Pancreas (tissue), 10 donors: ENCODE results near the gene LATS1. TPM values are rescaled to one million over a fixed set of nuclear protein-coding genes. Genes with fewer than 3 reads are reported as not detected.

Experiments used
- ATAC-seq, 4 donors: fragments of 200-7000 bp; cut with Tn5 transposase; one replicate each; pipeline versions ENCODE4 v1.8.0 to v1.9.1; 2020; ENCODE audit warnings: mild to moderate bottlenecking in 4 of 4, moderate library complexity in 4 of 4
- DNase-seq, 6 donors: peaks; one replicate each; pipeline ENCODE4 v3.0.0-alpha.2; 2020
- FAIRE-seq: peaks from 2 replicates; lab custom pipeline; 2012; peaks lifted over from hg19 to GRCh38; lab: Jason Lieb, UNC
- H3K27ac ChIP-seq, 4 donors: fragments of 200-600 bp; sonication (generic); 1 replicate in 3 of 4; 2 replicates in 1 of 4; pipeline versions ENCODE4 v1.5.0 to v1.8.0; 2020
- H3K27me3 ChIP-seq, 4 donors: fragments of 200-600 bp; one replicate each; pipeline ENCODE4 v1.8.0; 2021
- H3K36me3 ChIP-seq, 3 donors: fragments of 200-600 bp; sonication (generic) in 1 of 3; one replicate each; pipeline versions ENCODE4 v1.5.0 to v1.8.0; 2020 to 2021
- H3K4me1 ChIP-seq, 3 donors: fragments of 200-600 bp; one replicate each; pipeline ENCODE4 v1.8.0; 2021
- H3K4me3 ChIP-seq, 4 donors: fragments of 200-600 bp; sonication (generic) in 2 of 4; one replicate each; pipeline versions ENCODE4 v1.5.0 to v1.8.0; 2020 to 2021
- H3K9me3 ChIP-seq, 4 donors: fragments of 200-600 bp; one replicate each; pipeline ENCODE4 v1.8.0; 2021
- CTCF ChIP-seq, 4 donors: fragments of 200-600 bp; sonication (generic) in 3 of 4; IDR thresholded peaks; one replicate each; pipeline versions ENCODE4 v1.5.0 to v1.8.0; 2021; ENCODE audit warnings: antibody characterized with exemption in 4 of 4
- WGBS, 2 donors: extraction: QIAGEN DNeasy Blood & Tissue Kit; methylation state at CpG; one replicate each; pipeline ENCODE4 v1.1.7; 2013; 5-methylcytosine and 5-hydroxymethylcytosine counted together
- intact Hi-C, 3 donors: fragments of 100-400 bp; cut with DNase I; formaldehyde crosslinking; loops; one replicate each; pipeline versions ENCODE4 v1.11.1 to v1.14.2; 2022
- polyA plus RNA-seq, 2 donors: library from polyadenylated mRNA; stranded (reverse); fragments of 200-250 nt; gene quantifications; one replicate each; pipeline ENCODE4 v1.2.3, GENCODE V29; 2013
- total RNA-seq, 6 donors: library from RNA; stranded (reverse); fragmentation: NEBNext Ultra II Directional in 4 of 6; extraction: Animal tissue kit (Norgen Biotek cat#: 25700) in 4 of 6; gene quantifications; one replicate each; pipeline versions ENCODE4 v1.2.1 to v1.2.4, GENCODE V29; 2021 to 2023
- donor health status: healthy with polysubstance abuse.
- donor health status: DM: no; HTN: no; CAD: no; lungs with moderate emphysema.
- donor health status: DM: no; HTN: no; CAD: no.
- donor health status: control.
- donor health status: control.
- donor health status: Bipolar disorder and iron deficiency.
- donor health status: DM: yes; HTN: yes; CAD: no.
- donor health status: DM: no; HTN: no; CAD: no.
- donor health status: DM: no; HTN: no; CAD: no.
- donor health status: DM: yes; HTN: yes; CAD: no.

Gene LATS1
- total and polyA plus RNA-seq, 8 donors = 5.2 to 17.4 (median 8.9) TPM

DNA sequence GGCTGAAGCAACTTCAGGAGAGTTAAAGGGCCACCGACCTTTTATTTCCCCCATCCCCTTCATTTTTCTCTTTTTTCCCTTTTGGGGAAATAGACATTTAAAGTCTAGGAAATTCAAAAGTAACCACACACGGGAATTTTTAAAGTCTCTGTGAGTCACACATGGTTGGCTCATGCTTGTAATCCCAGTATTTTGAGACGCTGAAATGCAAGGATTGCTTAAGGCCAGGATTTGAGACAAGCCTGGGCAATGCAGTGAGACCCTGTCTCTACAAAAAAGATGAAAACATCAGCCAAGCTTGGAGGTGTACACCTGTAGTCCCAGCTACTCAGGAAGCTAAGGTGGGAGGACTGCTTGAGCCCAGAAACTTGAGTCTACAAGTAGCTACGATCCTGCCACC is 103.6 kb downstream of the LATS1 start:
- Histone ChIP-seq H3K36me3 (no peaks in the 10 kb centered on the region), H3K9me3 (no peaks in the 10 kb centered on the region), H3K27me3 (no peaks in the 10 kb centered on the region), H3K4me3 (no peak overlapping the region), H3K4me1 (no peaks in the 10 kb centered on the region), H3K27ac (no peak overlapping the region)
- 93 to 94% methylated on average over 4 of the region's 4 CpGs for WGBS, 2 donors
- DNase-seq (no peak), ATAC-seq (no peak), FAIRE-seq (no peak)
- TF ChIP-seq CTCF (IDR thresholded peaks at IDR 0.05) = no peak
- intact Hi-C loops = no loop called here

DNA sequence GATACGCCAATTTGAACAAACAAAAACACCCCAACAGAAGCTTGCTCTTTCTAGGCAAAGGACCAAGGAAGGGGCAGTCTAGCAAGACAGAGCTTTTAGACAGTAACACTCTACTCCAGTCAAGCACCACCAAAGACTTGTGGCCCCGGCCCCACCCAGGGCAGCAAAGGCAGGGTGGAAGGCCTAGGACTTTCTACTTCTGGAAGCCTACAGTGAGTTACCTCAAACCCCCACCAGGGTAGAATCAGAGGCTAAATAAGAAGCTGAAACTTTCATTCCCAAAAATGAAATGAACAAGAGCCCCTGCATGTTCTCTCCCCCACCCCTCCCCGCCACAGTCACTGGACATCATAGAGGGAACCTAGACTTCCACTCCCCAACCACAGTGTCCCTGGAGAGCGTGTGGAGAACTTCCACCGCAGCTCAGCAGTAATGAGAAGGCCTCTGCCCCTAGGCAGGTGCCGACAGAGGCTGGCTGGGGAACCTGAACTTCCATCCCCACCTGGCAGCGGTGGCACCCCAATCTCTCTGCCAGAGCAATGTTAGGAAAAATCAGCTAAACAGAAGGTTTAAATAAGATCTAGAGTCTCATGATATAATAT is 109.4 kb downstream of the LATS1 start:
- Histone ChIP-seq H3K27ac (no peak overlapping the region), H3K9me3 (no peaks in the 10 kb centered on the region), H3K36me3 (no peaks in the 10 kb centered on the region), H3K4me1 (no peaks in the 10 kb centered on the region), H3K4me3 (no peak overlapping the region), H3K27me3 (no peaks in the 10 kb centered on the region)
- no peak for FAIRE-seq
- DNase-seq = no peak
- intact Hi-C loops = no loop called here
- 92 to 96% methylated on average over 7 of the region's 7 CpGs for WGBS, 2 donors
- no peak for TF ChIP-seq CTCF (IDR thresholded peaks at IDR 0.05)
- ATAC-seq = no peak

Other genes starting within 250 kb of the LATS1 start
- gene ZC3H12D, start 233.1 kb downstream of the LATS1 start, total RNA-seq = 1 to 10 TPM in 1 of 6 donors, under 1 TPM in 5; 0.08 to 1.1 (median 0.56) TPM
- under 1 TPM; 0.16 to 0.23 TPM for gene ZC3H12D, start 233.1 kb downstream of the LATS1 start, polyA plus RNA-seq
- gene PPIL4, start 172.1 kb downstream of the LATS1 start, total RNA-seq = 10 to 100 TPM in 2 of 6 donors, 1 to 10 TPM in 4; 6.5 to 13.4 (median 8.0) TPM
- 10 to 100 TPM in 1 of 2 donors, 1 to 10 TPM in 1; 9.1 to 14.2 TPM for gene PPIL4, start 172.1 kb downstream of the LATS1 start, polyA plus RNA-seq
- gene GINM1, start 151.7 kb downstream of the LATS1 start, total RNA-seq = 10 to 100 TPM; 17.7 to 24.8 (median 22.6) TPM
- gene GINM1, start 151.7 kb downstream of the LATS1 start, polyA plus RNA-seq = 10 to 100 TPM; 10.6 to 31.6 TPM
- 1 to 10 TPM; 3.5 to 6.5 (median 4.8) TPM for gene KATNA1, start 69.4 kb downstream of the LATS1 start, total RNA-seq
- 1 to 10 TPM; 3.5 to 7.7 TPM for gene KATNA1, start 69.4 kb downstream of the LATS1 start, polyA plus RNA-seq
- gene NUP43, start 28.4 kb upstream of the LATS1 start, total RNA-seq = 10 to 100 TPM; 13.1 to 21.0 (median 16.6) TPM
- gene NUP43, start 28.4 kb upstream of the LATS1 start, polyA plus RNA-seq = 1 to 10 TPM; 7.2 to 7.8 TPM
- gene PCMT1, start 31.6 kb upstream of the LATS1 start, total RNA-seq = 10 to 100 TPM; 20.3 to 33.2 (median 26.9) TPM
- 10 to 100 TPM in 1 of 2 donors, 1 to 10 TPM in 1; 9.7 to 35.6 TPM for gene PCMT1, start 31.6 kb upstream of the LATS1 start, polyA plus RNA-seq
- gene LRP11, start 146.3 kb upstream of the LATS1 start, total RNA-seq = 10 to 100 TPM; 10.9 to 22.2 (median 15.2) TPM
- gene LRP11, start 146.3 kb upstream of the LATS1 start, polyA plus RNA-seq = 10 to 100 TPM in 1 of 2 donors, 1 to 10 TPM in 1; 5.4 to 19.7 TPM
- gene RAET1E, start 180.0 kb upstream of the LATS1 start, total RNA-seq = under 1 TPM in 1 of 6 donors, not detected in 5; 0.09 TPM
- not detected for gene RAET1E, start 180.0 kb upstream of the LATS1 start, polyA plus RNA-seq
- gene RAET1G, start 205.0 kb upstream of the LATS1 start, total RNA-seq = under 1 TPM in 1 of 6 donors, not detected in 5; 0.31 TPM
- under 1 TPM in 1 of 2 donors, not detected in 1; 0.30 TPM for gene RAET1G, start 205.0 kb upstream of the LATS1 start, polyA plus RNA-seq
- gene ULBP2, start 223.9 kb upstream of the LATS1 start, total RNA-seq = under 1 TPM in 3 of 6 donors, not detected in 3; 0.25 to 0.37 (median 0.34) TPM
- under 1 TPM; 0.19 TPM for gene ULBP2, start 223.9 kb upstream of the LATS1 start, polyA plus RNA-seq
- gene ULBP1, start 245.8 kb upstream of the LATS1 start, total RNA-seq = 1 to 10 TPM in 1 of 6 donors, under 1 TPM in 3, not detected in 2; 0.04 to 1.3 (median 0.09) TPM
- under 1 TPM in 1 of 2 donors, not detected in 1; 0.02 TPM for gene ULBP1, start 245.8 kb upstream of the LATS1 start, polyA plus RNA-seq